CD14-positive monocyte (primary cell): Measurements from ENCODE around the gene BRSK2. TPM values are rescaled to one million over a fixed set of nuclear protein-coding genes. Genes with fewer than 3 reads are reported as not detected.

ENCODE experiments used
- DNase-seq, 3 donors: peaks; one replicate each; pipeline ENCODE4 v3.0.0-alpha.2; 2011 to 2022
- H2AFZ ChIP-seq: 2 replicates; pipeline ENCODE4 v1.6.0; 2012; ENCODE audit warnings: mild to moderate bottlenecking, low read depth, low read length, inconsistent platforms; ENCODE audit not compliant: insufficient read depth, poor library complexity, severe bottlenecking
- H3K27ac ChIP-seq, 2 donors: 1 replicate in 1 of 2; 2 replicates in 1 of 2; pipeline ENCODE4 v1.5.1; 2012 to 2013; ENCODE audit warnings: low read length in 2 of 2, control low read depth in 1 of 2, inconsistent platforms in 1 of 2, low read depth in 1 of 2, mild to moderate bottlenecking in 1 of 2
- H3K27me3 ChIP-seq, 2 donors: one replicate each; pipeline versions ENCODE4 v1.6.0 to v1.6.1; 2011 to 2013; ENCODE audit warnings: low read length in 2 of 2; ENCODE audit not compliant: control insufficient read depth in 2 of 2, insufficient read depth in 2 of 2
- H3K36me3 ChIP-seq, 2 donors: replicated peaks in 1 of 2; 1 replicate in 1 of 2; 2 replicates in 1 of 2; pipeline versions ENCODE4 v1.5.1 to v1.6.1; 2012 to 2013; ENCODE audit warnings: low read length in 2 of 2, control low read depth in 1 of 2, inconsistent platforms in 1 of 2, mild to moderate bottlenecking in 1 of 2; ENCODE audit not compliant: insufficient read depth in 2 of 2, control insufficient read depth in 1 of 2
- H3K4me1 ChIP-seq, 2 donors: 1 replicate in 1 of 2; 2 replicates in 1 of 2; pipeline versions ENCODE4 v1.5.1 to v1.6.1; 2012 to 2013; ENCODE audit warnings: low read length in 2 of 2, control low read depth in 1 of 2, inconsistent platforms in 1 of 2, mild to moderate bottlenecking in 1 of 2, moderate library complexity in 1 of 2; ENCODE audit not compliant: insufficient read depth in 2 of 2, control insufficient read depth in 1 of 2
- H3K4me2 ChIP-seq: replicated peaks from 2 replicates; pipeline ENCODE3; 2012; ENCODE audit warnings: low read length, moderate library complexity, mild to moderate bottlenecking; ENCODE audit not compliant: poor library complexity, severe bottlenecking; ENCODE audit errors: extremely low read depth
- H3K4me3 ChIP-seq, 3 experiments: fragments of 200-600 bp in 1 of 3; sonication (generic) in 1 of 3; replicated peaks in 1 of 3; 1 replicate in 2 of 3; 2 replicates in 1 of 3; pipeline ENCODE4 v1.5.1; 2011 to 2013; ENCODE audit warnings: low read length in 3 of 3, mild to moderate bottlenecking in 3 of 3, control low read depth in 2 of 3, low read depth in 2 of 3, inconsistent platforms in 1 of 3, moderate library complexity in 1 of 3
- H3K79me2 ChIP-seq: 2 replicates; pipeline ENCODE4 v1.6.0; 2012; ENCODE audit warnings: mild to moderate bottlenecking, control low read depth, inconsistent platforms, low read length, moderate library complexity; ENCODE audit not compliant: insufficient read depth
- H3K9ac ChIP-seq: 2 replicates; pipeline ENCODE4 v1.6.0; 2017; ENCODE audit warnings: low read length, mild to moderate bottlenecking; ENCODE audit not compliant: insufficient read depth, poor library complexity, severe bottlenecking
- H3K9me3 ChIP-seq, 2 donors: replicated peaks in 1 of 2; 1 replicate in 1 of 2; 2 replicates in 1 of 2; pipeline versions ENCODE4 v1.5.1 to v1.6.1; 2012 to 2013; ENCODE audit warnings: low read length in 2 of 2, control low read depth in 1 of 2; ENCODE audit not compliant: control insufficient read depth in 1 of 2, insufficient read depth in 1 of 2
- H4K20me1 ChIP-seq: 2 replicates; pipeline ENCODE4 v1.6.0; 2012; ENCODE audit warnings: mild to moderate bottlenecking, low read length, control low read depth, moderate library complexity; ENCODE audit not compliant: insufficient read depth
- H3K27ac Mint-ChIP-seq, 7 donors: one replicate each; pipeline ENCODE4 v1.8.0; 2020; ENCODE audit warnings: mild to moderate bottlenecking in 7 of 7, mixed read lengths in 7 of 7, moderate library complexity in 6 of 7, inconsistent platforms in 2 of 7
- H3K27me3 Mint-ChIP-seq, 3 donors: one replicate each; pipeline ENCODE4 v1.8.0; 2021 to 2022; ENCODE audit warnings: low read depth in 3 of 3, mild to moderate bottlenecking in 3 of 3, mixed read lengths in 3 of 3, moderate library complexity in 3 of 3, inconsistent platforms in 1 of 3
- H3K36me3 Mint-ChIP-seq, 2 donors: one replicate each; pipeline ENCODE4 v1.8.0; 2020; ENCODE audit warnings: mixed read lengths in 2 of 2, inconsistent platforms in 1 of 2, mild to moderate bottlenecking in 1 of 2
- H3K4me1 Mint-ChIP-seq: one replicate; pipeline ENCODE4 v1.8.0; 2020; ENCODE audit warnings: mild to moderate bottlenecking, mixed read lengths
- H3K4me3 Mint-ChIP-seq, 2 donors: one replicate each; pipeline ENCODE4 v1.8.0; 2020; ENCODE audit warnings: mild to moderate bottlenecking in 2 of 2, mixed read lengths in 2 of 2, moderate library complexity in 1 of 2
- H3K9me3 Mint-ChIP-seq, 7 donors: one replicate each; pipeline ENCODE4 v1.8.0; 2020 to 2022; ENCODE audit warnings: mixed read lengths in 7 of 7, mild to moderate bottlenecking in 6 of 7, moderate library complexity in 6 of 7, inconsistent platforms in 2 of 7
- CTCF ChIP-seq: fragments of 200-600 bp; IDR thresholded peaks from one replicate; pipeline ENCODE4 v1.8.0; 2022; ENCODE audit warnings: antibody characterized with exemption, mild to moderate bottlenecking
- WGBS: methylation state at CpG from one replicate; pipeline ENCODE4 v1.1.5; 2013; ENCODE audit warnings: missing lambda C conversion rate; ENCODE audit not compliant: insufficient coverage; 5-methylcytosine and 5-hydroxymethylcytosine counted together
- intact Hi-C, 2 donors: fragments of 100-400 bp; cut with micrococcal nuclease; formaldehyde crosslinking; loops; one replicate each; pipeline versions ENCODE4 v1.15.0 to v1.15.1; 2023
- polyA plus RNA-seq, 3 donors: library from polyadenylated mRNA; depleted of rRNA in 1 of 3; unstranded in 2 of 3; stranded (reverse) in 1 of 3; fragments of 300-500 nt in 2 of 3; fragments of >200 nt in 1 of 3; fragmentation: Illumina TruSeq in 2 of 3; gene quantifications; 1 replicate in 2 of 3; 2 replicates in 1 of 3; pipeline ENCODE4 v1.2.3, GENCODE V29; 2012 to 2021

Gene BRSK2
- polyA plus RNA-seq, 3 donors: 0.13 TPM; not detected in 2

- no peak for DNase-seq
- Histone ChIP-seq H4K20me1 (peaks cover 78% of the 10 kb centered on the region), H3K27me3 (no peaks in the 10 kb centered on the region), H3K4me2 (no peak overlapping the region), H3K36me3 (peaks cover 38 to 61% of the 10 kb centered on the region in 2 donors), H3K79me2 (peaks cover 4% of the 10 kb centered on the region), H2AFZ (no peak overlapping the region), H3K9me3 (no peaks in the 10 kb centered on the region), H3K4me1 (peaks cover 13 to 15% of the 10 kb centered on the region in 2 donors), H3K4me3 (no peak overlapping the region), H3K27ac (no peak overlapping the region), H3K9ac (no peak overlapping the region)
- TF ChIP-seq CTCF: no peak
- Mint-ChIP-seq H3K27ac (no peak overlapping the region), H3K27me3 (no peaks in the 10 kb centered on the region), H3K9me3 (no peaks in the 10 kb centered on the region), H3K4me1 (peaks cover 12% of the 10 kb centered on the region), H3K4me3 (no peak overlapping the region), H3K36me3 (peaks cover 57 to 66% of the 10 kb centered on the region in 2 donors)
- 100% methylated on average over 9 of the region's 12 CpGs for WGBS
- intact Hi-C loops: no loop called here
Observed at GRCh38 chr11:1479678-1480118, 90.0 kb downstream of the BRSK2 start.

- no peak for TF ChIP-seq CTCF
- WGBS: 96% methylated on average over 12 of the region's 13 CpGs
- Mint-ChIP-seq H3K27ac (no peak overlapping the region), H3K27me3 (no peaks in the 10 kb centered on the region), H3K36me3 (peaks cover 55 to 65% of the 10 kb centered on the region in 2 donors), H3K9me3 (no peaks in the 10 kb centered on the region), H3K4me1 (peaks cover 12% of the 10 kb centered on the region), H3K4me3 (no peak overlapping the region)
- Histone ChIP-seq H3K9me3 (no peaks in the 10 kb centered on the region), H3K79me2 (peaks cover 4% of the 10 kb centered on the region), H4K20me1 (peaks cover 82% of the 10 kb centered on the region), H3K4me3 (no peak overlapping the region), H3K27ac (no peak overlapping the region), H2AFZ (no peak overlapping the region), H3K4me2 (no peak overlapping the region), H3K27me3 (no peaks in the 10 kb centered on the region), H3K4me1 (peaks cover 13 to 15% of the 10 kb centered on the region in 2 donors), H3K36me3 (peaks cover 37 to 57% of the 10 kb centered on the region in 2 donors), H3K9ac (no peak overlapping the region)
- no peak for DNase-seq
- intact Hi-C loops: no loop called here
Observed at GRCh38 chr11:1480191-1480554, 90.4 kb downstream of the BRSK2 start.
